Endothelial cell (in vitro differentiated cells): ENCODE measurements around the gene CPLANE2. TPM values are rescaled to one million over a fixed set of nuclear protein-coding genes. Genes with fewer than 3 reads are reported as not detected.

Experiments
- DNase-seq: peaks from one replicate; pipeline ENCODE4 v3.0.0; 2021; ENCODE audit warnings: low spot score
- H3K27ac Mint-ChIP-seq: one replicate; pipeline ENCODE4 v1.8.0; 2021; ENCODE audit warnings: mixed read lengths, inconsistent platforms; ENCODE audit not compliant: unreplicated experiment
- H3K27me3 Mint-ChIP-seq: one replicate; pipeline ENCODE4 v1.8.0; 2021; ENCODE audit warnings: mild to moderate bottlenecking, moderate library complexity, mixed read lengths, inconsistent platforms; ENCODE audit not compliant: unreplicated experiment
- H3K36me3 Mint-ChIP-seq: one replicate; pipeline ENCODE4 v1.8.0; 2021; ENCODE audit warnings: mild to moderate bottlenecking, low read depth, mixed read lengths, inconsistent platforms; ENCODE audit not compliant: unreplicated experiment
- H3K4me1 Mint-ChIP-seq: one replicate; pipeline ENCODE4 v1.8.0; 2021; ENCODE audit warnings: mild to moderate bottlenecking, mixed read lengths, inconsistent platforms; ENCODE audit not compliant: unreplicated experiment
- H3K4me3 Mint-ChIP-seq: one replicate; pipeline ENCODE4 v1.8.0; 2021; ENCODE audit warnings: mild to moderate bottlenecking, mixed read lengths, inconsistent platforms; ENCODE audit not compliant: unreplicated experiment
- H3K9me3 Mint-ChIP-seq: one replicate; pipeline ENCODE4 v1.8.0; 2021; ENCODE audit warnings: mixed read lengths, inconsistent platforms; ENCODE audit not compliant: unreplicated experiment
- CTCF ChIP-seq: fragments of 200-600 bp; sonication (generic); IDR thresholded peaks from one replicate; pipeline ENCODE4 v1.5.0; 2021; ENCODE audit warnings: antibody characterized with exemption; ENCODE audit not compliant: unreplicated experiment
- total RNA-seq: library from RNA; stranded (reverse); fragmentation: NEBNext Ultra II Directional; extraction: Animal tissue kit (Norgen Biotek cat#: 25700); gene quantifications from one replicate; pipeline ENCODE4 v1.2.1, GENCODE V29; 2021; ENCODE audit not compliant: unreplicated experiment

Gene CPLANE2
- total RNA-seq, 1 donor from 2014 or later = 3.6 TPM

DNA sequence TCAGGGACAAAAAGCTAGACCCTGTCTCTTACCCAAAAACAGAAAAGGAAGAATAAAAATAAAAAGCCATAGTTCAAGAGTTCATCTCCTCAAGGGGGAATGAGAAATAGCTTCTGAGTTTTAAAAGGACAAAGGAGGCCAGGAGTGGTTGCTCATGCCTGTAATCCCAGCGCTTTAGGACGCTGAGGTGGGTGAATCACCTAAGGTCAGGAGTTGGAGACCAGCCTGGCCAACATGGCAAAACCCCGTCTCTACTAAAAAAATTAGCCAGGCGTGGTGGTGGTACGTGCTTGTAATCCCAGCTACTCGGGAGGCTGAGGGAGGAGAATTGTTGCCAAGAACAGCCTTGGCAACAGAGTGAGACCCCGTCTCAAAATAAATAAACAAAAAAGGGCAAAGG is 38.6 kb upstream of the CPLANE2 start:
- TF ChIP-seq CTCF = no peak
- Mint-ChIP-seq H3K4me1 (peaks cover 17% of the 10 kb centered on the region), H3K27ac (no peak overlapping the region), H3K27me3 (peaks cover 3% of the 10 kb centered on the region), H3K36me3 (no peaks in the 10 kb centered on the region), H3K4me3 (no peak overlapping the region), H3K9me3 (no peaks in the 10 kb centered on the region)
- DNase-seq = no peak

DNA sequence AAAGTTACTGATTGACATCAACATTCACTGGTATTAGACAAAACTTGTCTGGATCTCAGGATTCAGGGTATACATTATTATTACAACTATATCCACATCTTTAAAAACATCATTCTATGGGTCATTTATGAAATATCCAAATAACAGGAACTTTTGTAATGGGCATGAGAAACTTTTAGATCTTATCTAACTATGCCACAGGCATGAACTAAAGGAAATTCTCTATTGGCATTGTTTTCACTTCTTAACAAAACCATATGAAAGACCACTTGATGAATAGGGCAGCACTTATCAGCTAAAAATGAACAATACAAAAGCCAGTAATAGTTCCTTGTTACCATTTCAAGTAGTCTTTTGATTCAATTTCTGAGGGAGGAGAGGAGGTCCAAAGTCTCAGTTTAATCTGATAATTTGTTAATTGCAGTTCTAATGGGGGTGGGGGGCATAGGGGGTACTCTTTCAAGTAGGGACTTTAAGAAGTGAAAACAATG is 30.8 kb upstream of the CPLANE2 start:
- Mint-ChIP-seq H3K27ac (peak overlapping the region; percentile 11), H3K27me3 (peaks cover 7% of the 10 kb centered on the region), H3K9me3 (no peaks in the 10 kb centered on the region), H3K4me1 (peaks cover 37% of the 10 kb centered on the region), H3K4me3 (no peak overlapping the region), H3K36me3 (no peaks in the 10 kb centered on the region)
- no peak for TF ChIP-seq CTCF
- no peak for DNase-seq

DNA sequence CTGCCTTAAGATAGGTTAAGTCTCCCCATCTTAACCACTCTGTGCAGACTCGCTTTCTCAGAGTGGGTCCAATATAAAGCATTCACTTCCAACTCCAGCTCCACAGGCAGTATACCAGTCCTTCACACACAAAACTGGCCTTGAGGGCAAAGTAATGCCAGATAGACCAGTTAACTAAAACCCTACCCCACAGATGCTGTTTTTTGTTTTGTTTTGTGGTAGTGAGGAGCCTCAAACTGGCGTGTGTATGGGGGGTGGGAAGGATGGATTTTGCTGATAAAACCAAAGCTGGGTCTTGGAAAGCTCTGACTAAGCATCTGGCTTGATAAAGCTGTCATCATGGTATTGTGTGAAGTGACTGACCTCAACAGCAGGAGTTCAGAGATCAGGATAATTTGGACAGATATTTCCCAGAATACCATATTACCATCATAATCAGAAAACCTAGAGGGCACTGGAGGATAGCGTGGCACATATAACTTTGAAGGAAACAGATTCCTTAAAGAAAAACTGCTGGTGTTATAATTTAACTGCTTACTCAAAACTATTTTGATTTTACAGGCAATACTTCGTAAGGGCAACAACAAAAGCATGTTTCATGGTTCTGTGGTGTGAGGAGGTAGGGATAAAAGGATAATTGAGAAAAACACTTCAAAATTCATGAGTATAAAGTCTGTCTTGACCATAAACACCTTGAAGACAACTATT is 29.6 kb upstream of the CPLANE2 start:
- Mint-ChIP-seq H3K27me3 (peaks cover 7% of the 10 kb centered on the region), H3K4me3 (no peak overlapping the region), H3K4me1 (peaks cover 36% of the 10 kb centered on the region), H3K27ac (no peak overlapping the region), H3K36me3 (no peaks in the 10 kb centered on the region), H3K9me3 (no peaks in the 10 kb centered on the region)
- no peak for DNase-seq
- no peak for TF ChIP-seq CTCF

DNA sequence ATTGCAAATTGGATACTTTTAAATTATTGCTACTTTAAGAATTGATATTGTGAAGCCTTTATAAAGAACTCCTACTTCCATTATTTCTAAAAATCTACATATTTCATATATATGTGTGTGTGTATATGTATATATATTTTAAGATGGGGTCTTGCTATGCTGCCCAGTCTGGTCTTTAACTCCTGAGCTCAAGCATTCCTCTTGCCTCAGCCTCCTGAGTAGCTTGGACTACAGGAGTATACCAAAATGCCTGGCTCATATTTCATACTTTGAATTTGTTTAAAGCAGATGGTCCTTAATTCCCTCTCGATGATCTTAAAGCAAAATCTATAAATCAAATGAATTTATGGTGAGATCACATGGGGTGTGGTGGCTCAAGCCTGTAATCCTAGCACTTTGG is 25.1 kb upstream of the CPLANE2 start:
- H3K4me3 Mint-ChIP-seq = no peak overlapping the region

More for the DNA sequence above, 25.1 kb upstream of the CPLANE2 start:
- no peak for DNase-seq
- Mint-ChIP-seq H3K9me3 (no peaks in the 10 kb centered on the region), H3K4me1 (peaks cover 7% of the 10 kb centered on the region), H3K36me3 (no peaks in the 10 kb centered on the region), H3K27ac (no peak overlapping the region), H3K27me3 (no peaks in the 10 kb centered on the region)
- TF ChIP-seq CTCF = no peak
